WTC11 (cell line): ENCODE results near the gene THEMIS2. TPM values are rescaled to one million over a fixed set of nuclear protein-coding genes. Genes with fewer than 3 reads are reported as not detected.

ENCODE experiments used
- ATAC-seq: fragments of 200-7000 bp; cut with Tn5 transposase; 2 replicates; pipeline ENCODE4 v1.10.0; 2021; ENCODE audit warnings: mild to moderate bottlenecking, moderate library complexity
- CTCF ChIA-PET: fragments of 300-600 bp; sonication (Branson Sonifier 250); formaldehyde crosslinking; loops from one replicate; lab custom pipeline; 2021; ENCODE audit warnings: antibody characterized with exemption; lab: Charles Lee
- POLR2A ChIA-PET: fragments of 350-600 bp; sonication (Branson Sonifier 250); formaldehyde crosslinking; loops from one replicate; lab custom pipeline; 2021; ENCODE audit warnings: antibody characterized with exemption; lab: Charles Lee
- DNase-seq: peaks from one replicate; pipeline ENCODE4 v3.0.0; 2021; ENCODE audit warnings: low spot score
- H3K27ac Mint-ChIP-seq: 2 replicates; pipeline ENCODE4 v1.8.0; 2021; ENCODE audit warnings: mixed read lengths
- H3K27me3 Mint-ChIP-seq: 2 replicates; pipeline ENCODE4 v1.8.0; 2021; ENCODE audit warnings: low read depth, mild to moderate bottlenecking, moderate library complexity, mixed read lengths
- H3K36me3 Mint-ChIP-seq: 2 replicates; pipeline ENCODE4 v1.8.0; 2021; ENCODE audit warnings: mixed read lengths
- H3K4me1 Mint-ChIP-seq: 2 replicates; pipeline ENCODE4 v1.8.0; 2022; ENCODE audit warnings: mixed read lengths
- H3K4me3 Mint-ChIP-seq: 2 replicates; pipeline ENCODE4 v1.8.0; 2021; ENCODE audit warnings: mild to moderate bottlenecking, moderate library complexity, mixed read lengths
- H3K9me3 Mint-ChIP-seq: 2 replicates; pipeline ENCODE4 v1.8.0; 2021; ENCODE audit warnings: mixed read lengths
- ESRRA ChIP-seq: sonication (generic); formaldehyde crosslinking; IDR thresholded peaks from 2 replicates; pipeline ENCODE4 v1.8.1; 2022; ENCODE audit warnings: mild to moderate bottlenecking, missing genetic modification reagents, borderline replicate concordance
- KAT7 ChIP-seq: sonication (generic); formaldehyde crosslinking; IDR thresholded peaks from 2 replicates; pipeline ENCODE4 v1.8.1; 2023; ENCODE audit warnings: missing genetic modification reagents, mild to moderate bottlenecking, borderline replicate concordance
- MLX ChIP-seq: sonication (generic); formaldehyde crosslinking; IDR thresholded peaks from 2 replicates; pipeline ENCODE4 v1.8.1; 2023; ENCODE audit warnings: mild to moderate bottlenecking, missing genetic modification reagents, moderate library complexity
- MXD4 ChIP-seq: fragments of 250-450 bp; sonication (Bioruptor Pico); IDR thresholded peaks from 2 replicates; pipeline ENCODE4 v1.8.0; 2021; ENCODE audit warnings: mild to moderate bottlenecking, moderate library complexity, borderline replicate concordance
- RELA ChIP-seq: sonication (generic); formaldehyde crosslinking; IDR thresholded peaks from 2 replicates; pipeline ENCODE4 v1.8.1; 2022; ENCODE audit warnings: missing genetic modification reagents, mild to moderate bottlenecking, borderline replicate concordance
- SOX15 ChIP-seq: fragments of 250-450 bp; sonication (Bioruptor Pico); IDR thresholded peaks from 2 replicates; pipeline ENCODE4 v1.9.0; 2021; ENCODE audit warnings: mild to moderate bottlenecking
- ZBTB21 ChIP-seq: sonication (generic); formaldehyde crosslinking; IDR thresholded peaks from 2 replicates; pipeline ENCODE4 v1.8.1; 2023; ENCODE audit warnings: mild to moderate bottlenecking, missing genetic modification reagents, borderline replicate concordance
- ZMAT4 ChIP-seq: fragments of 250-450 bp; sonication (Bioruptor Pico); IDR thresholded peaks from 2 replicates; pipeline ENCODE4 v1.9.0; 2021; ENCODE audit warnings: mild to moderate bottlenecking
- ZNF532 ChIP-seq: fragments of 250-450 bp; sonication (Bioruptor Pico); IDR thresholded peaks from 2 replicates; pipeline ENCODE4 v1.9.0; 2021; ENCODE audit warnings: mild to moderate bottlenecking, borderline replicate concordance
- total RNA-seq: library from RNA; stranded (reverse); gene quantifications from 3 replicates; pipeline ENCODE4 v1.2.3, GENCODE V29; 2021
- TF ChIP-seq, protein P1 (sequence below): sonication (generic); formaldehyde crosslinking; IDR thresholded peaks from 2 replicates; pipeline ENCODE4 v1.8.1; 2022; ENCODE audit warnings: missing genetic modification reagents, borderline replicate concordance
- TF ChIP-seq, protein P2 (sequence below): sonication (generic); formaldehyde crosslinking; conservative IDR thresholded peaks from 2 replicates; pipeline ENCODE4 v1.8.1; 2022; ENCODE audit warnings: mild to moderate bottlenecking, missing genetic modification reagents
- TF ChIP-seq, protein P3 (sequence below): sonication (generic); formaldehyde crosslinking; IDR thresholded peaks from 2 replicates; pipeline ENCODE4 v1.8.0; 2023; ENCODE audit warnings: missing genetic modification reagents
- TF ChIP-seq, protein P4 (sequence below): sonication (generic); formaldehyde crosslinking; IDR thresholded peaks from 2 replicates; pipeline ENCODE4 v1.8.1; 2023; ENCODE audit warnings: mild to moderate bottlenecking, missing genetic modification reagents
- TF ChIP-seq, protein P5 (sequence below): sonication (generic); formaldehyde crosslinking; IDR thresholded peaks from 2 replicates; pipeline ENCODE4 v1.8.0; 2022; ENCODE audit warnings: mild to moderate bottlenecking, missing genetic modification reagents
- TF ChIP-seq, protein P6 (sequence below): sonication (generic); formaldehyde crosslinking; IDR thresholded peaks from 2 replicates; pipeline ENCODE4 v1.8.1; 2023; ENCODE audit warnings: mild to moderate bottlenecking, missing genetic modification reagents, borderline replicate concordance

The THEMIS2 gene
- total RNA-seq, 1 experiment from 2014 or later: 12.7 TPM

GRCh38 chr1:27894521-27894920, 22.2 kb downstream of the THEMIS2 start:
- DNase-seq: no peak
- TF ChIP-seq MLX (CRISPR knock-in tag) (no peak), RELA (CRISPR knock-in tag) (no peak)
- TF ChIP-seq, protein P1, sequence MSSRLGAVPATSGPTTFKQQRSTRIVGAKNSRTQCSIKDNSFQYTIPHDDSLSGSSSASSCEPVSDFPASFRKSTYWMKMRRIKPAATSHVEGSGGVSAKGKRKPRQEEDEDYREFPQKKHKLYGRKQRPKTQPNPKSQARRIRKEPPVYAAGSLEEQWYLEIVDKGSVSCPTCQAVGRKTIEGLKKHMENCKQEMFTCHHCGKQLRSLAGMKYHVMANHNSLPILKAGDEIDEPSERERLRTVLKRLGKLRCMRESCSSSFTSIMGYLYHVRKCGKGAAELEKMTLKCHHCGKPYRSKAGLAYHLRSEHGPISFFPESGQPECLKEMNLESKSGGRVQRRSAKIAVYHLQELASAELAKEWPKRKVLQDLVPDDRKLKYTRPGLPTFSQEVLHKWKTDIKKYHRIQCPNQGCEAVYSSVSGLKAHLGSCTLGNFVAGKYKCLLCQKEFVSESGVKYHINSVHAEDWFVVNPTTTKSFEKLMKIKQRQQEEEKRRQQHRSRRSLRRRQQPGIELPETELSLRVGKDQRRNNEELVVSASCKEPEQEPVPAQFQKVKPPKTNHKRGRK (CRISPR knock-in tag): no peak
- CTCF ChIA-PET: no interaction called here
- no peak overlapping the region for H3K4me3 Mint-ChIP-seq
- H3K27ac Mint-ChIP-seq: no peak overlapping the region
- H3K4me1 Mint-ChIP-seq: no peaks in the 10 kb centered on the region
- H3K27me3 Mint-ChIP-seq: no peaks in the 10 kb centered on the region
- peaks cover 64% of the 10 kb centered on the region for H3K36me3 Mint-ChIP-seq
- H3K9me3 Mint-ChIP-seq: no peaks in the 10 kb centered on the region
- ATAC-seq: no peak
- POLR2A ChIA-PET: no interaction called here

- Mint-ChIP-seq H3K27me3 (no peaks in the 10 kb centered on the region), H3K9me3 (no peaks in the 10 kb centered on the region), H3K36me3 (peaks cover 66% of the 10 kb centered on the region), H3K4me3 (no peak overlapping the region), H3K4me1 (no peaks in the 10 kb centered on the region), H3K27ac (no peak overlapping the region)
- ATAC-seq: no peak
- TF ChIP-seq, protein P2, sequence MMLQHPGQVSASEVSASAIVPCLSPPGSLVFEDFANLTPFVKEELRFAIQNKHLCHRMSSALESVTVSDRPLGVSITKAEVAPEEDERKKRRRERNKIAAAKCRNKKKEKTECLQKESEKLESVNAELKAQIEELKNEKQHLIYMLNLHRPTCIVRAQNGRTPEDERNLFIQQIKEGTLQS (CRISPR knock-in tag): no peak
- TF ChIP-seq, protein P3, sequence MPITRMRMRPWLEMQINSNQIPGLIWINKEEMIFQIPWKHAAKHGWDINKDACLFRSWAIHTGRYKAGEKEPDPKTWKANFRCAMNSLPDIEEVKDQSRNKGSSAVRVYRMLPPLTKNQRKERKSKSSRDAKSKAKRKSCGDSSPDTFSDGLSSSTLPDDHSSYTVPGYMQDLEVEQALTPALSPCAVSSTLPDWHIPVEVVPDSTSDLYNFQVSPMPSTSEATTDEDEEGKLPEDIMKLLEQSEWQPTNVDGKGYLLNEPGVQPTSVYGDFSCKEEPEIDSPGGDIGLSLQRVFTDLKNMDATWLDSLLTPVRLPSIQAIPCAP (CRISPR knock-in tag): no peak
- TF ChIP-seq MXD4 (CRISPR knock-in tag) (no peak), ZBTB21 (no peak), ESRRA (no peak), ZNF532 (CRISPR knock-in tag) (no peak), MLX (CRISPR knock-in tag) (no peak), KAT7 (CRISPR knock-in tag) (no peak), SOX15 (CRISPR knock-in tag) (no peak), ZMAT4 (no peak)
- TF ChIP-seq, protein P4, sequence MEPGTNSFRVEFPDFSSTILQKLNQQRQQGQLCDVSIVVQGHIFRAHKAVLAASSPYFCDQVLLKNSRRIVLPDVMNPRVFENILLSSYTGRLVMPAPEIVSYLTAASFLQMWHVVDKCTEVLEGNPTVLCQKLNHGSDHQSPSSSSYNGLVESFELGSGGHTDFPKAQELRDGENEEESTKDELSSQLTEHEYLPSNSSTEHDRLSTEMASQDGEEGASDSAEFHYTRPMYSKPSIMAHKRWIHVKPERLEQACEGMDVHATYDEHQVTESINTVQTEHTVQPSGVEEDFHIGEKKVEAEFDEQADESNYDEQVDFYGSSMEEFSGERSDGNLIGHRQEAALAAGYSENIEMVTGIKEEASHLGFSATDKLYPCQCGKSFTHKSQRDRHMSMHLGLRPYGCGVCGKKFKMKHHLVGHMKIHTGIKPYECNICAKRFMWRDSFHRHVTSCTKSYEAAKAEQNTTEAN: no peak
- TF ChIP-seq, protein P5, sequence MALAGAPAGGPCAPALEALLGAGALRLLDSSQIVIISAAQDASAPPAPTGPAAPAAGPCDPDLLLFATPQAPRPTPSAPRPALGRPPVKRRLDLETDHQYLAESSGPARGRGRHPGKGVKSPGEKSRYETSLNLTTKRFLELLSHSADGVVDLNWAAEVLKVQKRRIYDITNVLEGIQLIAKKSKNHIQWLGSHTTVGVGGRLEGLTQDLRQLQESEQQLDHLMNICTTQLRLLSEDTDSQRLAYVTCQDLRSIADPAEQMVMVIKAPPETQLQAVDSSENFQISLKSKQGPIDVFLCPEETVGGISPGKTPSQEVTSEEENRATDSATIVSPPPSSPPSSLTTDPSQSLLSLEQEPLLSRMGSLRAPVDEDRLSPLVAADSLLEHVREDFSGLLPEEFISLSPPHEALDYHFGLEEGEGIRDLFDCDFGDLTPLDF (CRISPR knock-in tag): no peak
- TF ChIP-seq, protein P6, sequence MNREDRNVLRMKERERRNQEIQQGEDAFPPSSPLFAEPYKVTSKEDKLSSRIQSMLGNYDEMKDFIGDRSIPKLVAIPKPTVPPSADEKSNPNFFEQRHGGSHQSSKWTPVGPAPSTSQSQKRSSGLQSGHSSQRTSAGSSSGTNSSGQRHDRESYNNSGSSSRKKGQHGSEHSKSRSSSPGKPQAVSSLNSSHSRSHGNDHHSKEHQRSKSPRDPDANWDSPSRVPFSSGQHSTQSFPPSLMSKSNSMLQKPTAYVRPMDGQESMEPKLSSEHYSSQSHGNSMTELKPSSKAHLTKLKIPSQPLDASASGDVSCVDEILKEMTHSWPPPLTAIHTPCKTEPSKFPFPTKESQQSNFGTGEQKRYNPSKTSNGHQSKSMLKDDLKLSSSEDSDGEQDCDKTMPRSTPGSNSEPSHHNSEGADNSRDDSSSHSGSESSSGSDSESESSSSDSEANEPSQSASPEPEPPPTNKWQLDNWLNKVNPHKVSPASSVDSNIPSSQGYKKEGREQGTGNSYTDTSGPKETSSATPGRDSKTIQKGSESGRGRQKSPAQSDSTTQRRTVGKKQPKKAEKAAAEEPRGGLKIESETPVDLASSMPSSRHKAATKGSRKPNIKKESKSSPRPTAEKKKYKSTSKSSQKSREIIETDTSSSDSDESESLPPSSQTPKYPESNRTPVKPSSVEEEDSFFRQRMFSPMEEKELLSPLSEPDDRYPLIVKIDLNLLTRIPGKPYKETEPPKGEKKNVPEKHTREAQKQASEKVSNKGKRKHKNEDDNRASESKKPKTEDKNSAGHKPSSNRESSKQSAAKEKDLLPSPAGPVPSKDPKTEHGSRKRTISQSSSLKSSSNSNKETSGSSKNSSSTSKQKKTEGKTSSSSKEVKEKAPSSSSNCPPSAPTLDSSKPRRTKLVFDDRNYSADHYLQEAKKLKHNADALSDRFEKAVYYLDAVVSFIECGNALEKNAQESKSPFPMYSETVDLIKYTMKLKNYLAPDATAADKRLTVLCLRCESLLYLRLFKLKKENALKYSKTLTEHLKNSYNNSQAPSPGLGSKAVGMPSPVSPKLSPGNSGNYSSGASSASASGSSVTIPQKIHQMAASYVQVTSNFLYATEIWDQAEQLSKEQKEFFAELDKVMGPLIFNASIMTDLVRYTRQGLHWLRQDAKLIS (CRISPR knock-in tag): no peak
- ChIA-PET CTCF (no interaction called here), POLR2A (no interaction called here)
- DNase-seq: no peak
These were observed 34.4 kb downstream of the THEMIS2 start for GRCh38 chr1:27906759-27907158.
